ENCODE results near the gene KIAA1217. TPM values are rescaled to one million over a fixed set of nuclear protein-coding genes. Genes with fewer than 3 reads are reported as not detected.
A peak's percentile ranks its signal among the peaks of the same experiment; 100 is the strongest.
"Not testable (repeated sequence)": the region's sequence is repeated elsewhere in the genome, so short reads cannot be mapped to it uniquely, and the experiment has no call there.

The KIAA1217 gene
- total RNA-seq, 1 donor from 2014 or later = 16.2 TPM

GRCh38 chr10:24341371-24341770 lies 132.4 kb downstream of the KIAA1217 start:
- Histone ChIP-seq H3K27ac (ENCODE audit: low read depth, low read length) (peak overlapping the region; percentile 37), H3K4me3 (ENCODE audit: low read length in 3 of 3) (no peak overlapping the region), H3K27me3 (ENCODE audit: control insufficient read depth in 3 of 3, insufficient read depth in 3 of 3, low read length in 3 of 3) (no peaks in the 10 kb centered on the region), H3K9me3 (ENCODE audit: control insufficient read depth in 3 of 3, low read length in 3 of 3) (no peaks in the 10 kb centered on the region), H3K9ac (ENCODE audit: low read depth in 1 of 3, low read length in 3 of 3) (no peak overlapping the region), H3K36me3 (ENCODE audit: control insufficient read depth in 3 of 3, insufficient read depth in 3 of 3, low read length in 3 of 3) (no peaks in the 10 kb centered on the region), H3K4me1 (ENCODE audit: control insufficient read depth in 3 of 3, insufficient read depth in 3 of 3, low read length in 3 of 3) (peaks cover 19 to 28% (median 25%) of the 10 kb centered on the region in 3 donors)

- Histone ChIP-seq H3K27ac (ENCODE audit: low read depth, low read length) (peak overlapping the region; percentile 37), H3K9ac (ENCODE audit: low read depth in 1 of 3, low read length in 3 of 3) (no peak overlapping the region), H3K27me3 (ENCODE audit: control insufficient read depth in 3 of 3, insufficient read depth in 3 of 3, low read length in 3 of 3) (no peaks in the 10 kb centered on the region), H3K9me3 (ENCODE audit: control insufficient read depth in 3 of 3, low read length in 3 of 3) (no peaks in the 10 kb centered on the region), H3K4me3 (ENCODE audit: low read length in 3 of 3) (no peak overlapping the region), H3K4me1 (ENCODE audit: control insufficient read depth in 3 of 3, insufficient read depth in 3 of 3, low read length in 3 of 3) (peaks cover 19 to 28% (median 25%) of the 10 kb centered on the region in 3 donors), H3K36me3 (ENCODE audit: control insufficient read depth in 3 of 3, insufficient read depth in 3 of 3, low read length in 3 of 3) (no peaks in the 10 kb centered on the region)
Observed at GRCh38 chr10:24341897-24342296, 133.0 kb downstream of the KIAA1217 start.

DNA sequence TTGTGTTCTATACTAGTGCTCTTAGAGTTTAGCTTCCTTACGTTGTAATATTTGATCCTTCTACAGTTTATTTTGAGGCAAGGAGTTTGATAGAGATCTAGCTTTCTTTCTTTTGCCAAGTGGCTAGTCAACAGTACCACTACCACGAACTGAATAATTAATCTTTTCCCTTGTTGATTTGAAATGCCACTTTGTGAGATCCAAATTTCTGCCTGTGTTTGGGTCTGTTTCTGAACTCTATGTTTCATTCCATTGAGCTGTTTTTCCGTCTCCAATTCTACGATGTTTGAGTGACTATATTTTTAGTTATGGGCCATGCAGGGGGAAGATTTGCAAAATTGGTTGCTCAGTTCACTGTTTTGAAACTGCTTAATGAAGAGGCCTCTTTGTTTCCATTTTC lies 134.7 kb downstream of the KIAA1217 start:
- Histone ChIP-seq H3K36me3 (ENCODE audit: control insufficient read depth in 3 of 3, insufficient read depth in 3 of 3, low read length in 3 of 3) (no peaks in the 10 kb centered on the region), H3K4me1 (ENCODE audit: control insufficient read depth in 3 of 3, insufficient read depth in 3 of 3, low read length in 3 of 3) (peaks cover 20 to 23% (median 21%) of the 10 kb centered on the region in 3 donors), H3K9me3 (ENCODE audit: control insufficient read depth in 3 of 3, low read length in 3 of 3) (no peaks in the 10 kb centered on the region), H3K27me3 (ENCODE audit: control insufficient read depth in 3 of 3, insufficient read depth in 3 of 3, low read length in 3 of 3) (no peaks in the 10 kb centered on the region), H3K4me3 (ENCODE audit: low read length in 3 of 3) (no peak overlapping the region), H3K9ac (ENCODE audit: low read depth in 1 of 3, low read length in 3 of 3) (peak overlapping the region in 2 of 3 donors; percentile 20 to 40), H3K27ac (ENCODE audit: low read depth, low read length) (no peak overlapping the region)

DNA sequence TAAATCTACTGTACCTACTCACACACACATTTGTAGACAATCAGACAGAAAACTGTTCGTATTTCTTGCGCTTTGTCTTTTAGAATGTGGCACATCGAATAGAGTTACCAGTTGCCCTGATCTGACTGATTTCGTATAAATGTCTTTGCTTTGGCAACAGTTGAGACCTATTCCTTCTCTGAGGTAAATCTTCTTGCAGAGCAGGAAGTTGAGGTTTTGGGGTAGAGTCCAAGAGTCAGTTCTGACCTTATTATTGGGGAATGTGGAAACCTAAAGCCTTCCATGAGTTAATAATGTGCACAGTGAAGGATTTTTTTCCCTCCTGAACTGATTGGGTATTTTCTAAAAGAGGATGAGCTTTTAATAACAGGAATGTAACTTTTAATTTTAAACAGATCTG lies 135.3 kb downstream of the KIAA1217 start:
- no peaks in the 10 kb centered on the region for H3K36me3 ChIP-seq (ENCODE audit: control insufficient read depth in 3 of 3, insufficient read depth in 3 of 3, low read length in 3 of 3)
- no peak overlapping the region for H3K27ac ChIP-seq (ENCODE audit: low read depth, low read length)
- H3K4me3 ChIP-seq (ENCODE audit: low read length in 3 of 3) = no peak overlapping the region
- no peaks in the 10 kb centered on the region for H3K9me3 ChIP-seq (ENCODE audit: control insufficient read depth in 3 of 3, low read length in 3 of 3)
- peak overlapping the region in 1 of 3 donors; percentile 20 for H3K9ac ChIP-seq (ENCODE audit: low read depth in 1 of 3, low read length in 3 of 3)
- H3K4me1 ChIP-seq (ENCODE audit: control insufficient read depth in 3 of 3, insufficient read depth in 3 of 3, low read length in 3 of 3) = peaks cover 23 to 26% (median 25%) of the 10 kb centered on the region in 3 donors
- no peaks in the 10 kb centered on the region for H3K27me3 ChIP-seq (ENCODE audit: control insufficient read depth in 3 of 3, insufficient read depth in 3 of 3, low read length in 3 of 3)

GRCh38 chr10:24344695-24345463 lies 135.9 kb downstream of the KIAA1217 start:
- no peaks in the 10 kb centered on the region for H3K27me3 ChIP-seq (ENCODE audit: control insufficient read depth in 3 of 3, insufficient read depth in 3 of 3, low read length in 3 of 3)
- H3K9ac ChIP-seq (ENCODE audit: low read depth in 1 of 3, low read length in 3 of 3) = no peak overlapping the region
- H3K36me3 ChIP-seq (ENCODE audit: control insufficient read depth in 3 of 3, insufficient read depth in 3 of 3, low read length in 3 of 3) = no peaks in the 10 kb centered on the region
- H3K4me1 ChIP-seq (ENCODE audit: control insufficient read depth in 3 of 3, insufficient read depth in 3 of 3, low read length in 3 of 3) = peaks cover 26 to 32% (median 31%) of the 10 kb centered on the region in 3 donors
- H3K27ac ChIP-seq (ENCODE audit: low read depth, low read length) = no peak overlapping the region
- no peaks in the 10 kb centered on the region for H3K9me3 ChIP-seq (ENCODE audit: control insufficient read depth in 3 of 3, low read length in 3 of 3)
- no peak overlapping the region for H3K4me3 ChIP-seq (ENCODE audit: low read length in 3 of 3)

GRCh38 chr10:24346877-24347519 lies 138.1 kb downstream of the KIAA1217 start:
- H3K9me3 ChIP-seq (ENCODE audit: control insufficient read depth in 3 of 3, low read length in 3 of 3) = no peaks in the 10 kb centered on the region
- no peaks in the 10 kb centered on the region for H3K36me3 ChIP-seq (ENCODE audit: control insufficient read depth in 3 of 3, insufficient read depth in 3 of 3, low read length in 3 of 3)
- peaks cover 32 to 40% (median 38%) of the 10 kb centered on the region in 3 donors for H3K4me1 ChIP-seq (ENCODE audit: control insufficient read depth in 3 of 3, insufficient read depth in 3 of 3, low read length in 3 of 3)
- H3K27me3 ChIP-seq (ENCODE audit: control insufficient read depth in 3 of 3, insufficient read depth in 3 of 3, low read length in 3 of 3) = no peaks in the 10 kb centered on the region
- H3K27ac ChIP-seq (ENCODE audit: low read depth, low read length) = no peak overlapping the region
- H3K4me3 ChIP-seq (ENCODE audit: low read length in 3 of 3) = no peak overlapping the region
- no peak overlapping the region for H3K9ac ChIP-seq (ENCODE audit: low read depth in 1 of 3, low read length in 3 of 3)

- Histone ChIP-seq H3K27me3 (ENCODE audit: control insufficient read depth in 3 of 3, insufficient read depth in 3 of 3, low read length in 3 of 3) (no peaks in the 10 kb centered on the region), H3K9me3 (ENCODE audit: control insufficient read depth in 3 of 3, low read length in 3 of 3) (no peaks in the 10 kb centered on the region), H3K4me1 (ENCODE audit: control insufficient read depth in 3 of 3, insufficient read depth in 3 of 3, low read length in 3 of 3) (peaks cover 32 to 34% (median 32%) of the 10 kb centered on the region in 3 donors), H3K4me3 (ENCODE audit: low read length in 3 of 3) (no peak overlapping the region), H3K36me3 (ENCODE audit: control insufficient read depth in 3 of 3, insufficient read depth in 3 of 3, low read length in 3 of 3) (no peaks in the 10 kb centered on the region), H3K9ac (ENCODE audit: low read depth in 1 of 3, low read length in 3 of 3) (no peak overlapping the region), H3K27ac (ENCODE audit: low read depth, low read length) (peak overlapping the region; percentile 36)
Observed at GRCh38 chr10:24349379-24350001, 140.6 kb downstream of the KIAA1217 start.

DNA sequence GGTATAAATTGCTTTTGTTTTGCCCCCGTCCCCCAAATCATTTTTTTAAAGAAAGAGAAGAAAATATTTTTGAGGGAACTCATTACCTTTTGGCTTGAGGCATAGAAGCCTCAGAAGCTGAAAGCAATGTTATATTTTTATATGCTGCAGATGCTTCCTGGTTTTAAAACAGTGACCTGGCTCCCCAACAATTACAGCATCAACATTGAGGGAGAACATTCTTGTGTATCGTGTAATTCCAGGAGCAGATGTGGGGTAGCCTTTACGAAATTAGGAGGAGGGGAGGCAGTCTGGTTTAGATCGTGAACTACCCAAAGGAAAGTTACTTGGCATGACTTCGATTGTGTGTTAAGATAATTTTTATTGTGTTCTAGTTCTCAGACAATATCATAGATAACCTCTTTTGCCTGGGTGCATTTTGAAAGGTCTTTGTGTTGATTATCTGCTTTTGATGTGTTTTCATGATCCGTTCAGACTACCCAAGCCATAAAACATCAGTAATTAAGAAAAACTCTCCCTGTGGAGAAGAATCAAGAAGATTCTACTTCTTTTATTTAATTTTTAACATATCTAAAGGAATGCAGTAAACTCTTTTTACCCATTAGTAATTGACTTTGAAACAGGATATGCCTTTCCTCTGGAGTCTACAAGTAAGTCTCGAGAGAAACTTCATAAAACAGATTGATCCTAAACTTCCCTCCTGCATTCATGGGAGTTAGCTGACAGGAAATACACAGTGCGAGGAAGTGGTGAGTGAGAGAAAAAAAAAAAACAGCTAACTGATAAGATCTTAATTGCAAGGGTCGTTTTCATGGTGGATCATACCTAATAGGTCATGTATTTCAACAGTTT lies 141.4 kb downstream of the KIAA1217 start:
- Histone ChIP-seq H3K36me3 (ENCODE audit: control insufficient read depth in 3 of 3, insufficient read depth in 3 of 3, low read length in 3 of 3) (no peaks in the 10 kb centered on the region), H3K4me3 (ENCODE audit: low read length in 3 of 3) (no peak overlapping the region), H3K9me3 (ENCODE audit: control insufficient read depth in 3 of 3, low read length in 3 of 3) (no peaks in the 10 kb centered on the region), H3K27me3 (ENCODE audit: control insufficient read depth in 3 of 3, insufficient read depth in 3 of 3, low read length in 3 of 3) (no peaks in the 10 kb centered on the region), H3K9ac (ENCODE audit: low read depth in 1 of 3, low read length in 3 of 3) (no peak overlapping the region), H3K27ac (ENCODE audit: low read depth, low read length) (peak overlapping the region; percentile 36), H3K4me1 (ENCODE audit: control insufficient read depth in 3 of 3, insufficient read depth in 3 of 3, low read length in 3 of 3) (peaks cover 32 to 36% (median 33%) of the 10 kb centered on the region in 3 donors)

DNA sequence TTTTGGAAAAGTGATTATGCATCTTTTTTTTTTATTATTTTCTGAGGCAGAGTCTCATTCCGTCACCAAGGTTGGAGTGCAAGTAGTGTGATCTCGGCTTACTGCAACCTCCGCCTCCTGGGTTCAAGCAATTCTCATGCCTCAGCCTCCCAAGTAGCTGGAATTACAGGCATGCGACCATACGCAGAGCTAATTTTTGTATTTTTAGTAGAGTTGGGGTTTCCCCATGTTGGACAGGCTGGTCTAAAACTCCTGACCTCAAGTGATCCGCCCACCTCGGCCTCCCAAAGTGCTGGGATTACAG lies 141.9 kb downstream of the KIAA1217 start:
- not testable (repeated sequence) for H3K9me3 ChIP-seq (ENCODE audit: control insufficient read depth in 3 of 3, low read length in 3 of 3); H3K27ac ChIP-seq (ENCODE audit: low read depth, low read length); H3K27me3 ChIP-seq (ENCODE audit: control insufficient read depth in 3 of 3, insufficient read depth in 3 of 3, low read length in 3 of 3); H3K4me3 ChIP-seq (ENCODE audit: low read length in 3 of 3); H3K36me3 ChIP-seq (ENCODE audit: control insufficient read depth in 3 of 3, insufficient read depth in 3 of 3, low read length in 3 of 3); H3K9ac ChIP-seq (ENCODE audit: low read depth in 1 of 3, low read length in 3 of 3)
- peaks cover 32 to 36% (median 35%) of the 10 kb centered on the region in 3 donors for H3K4me1 ChIP-seq (ENCODE audit: control insufficient read depth in 3 of 3, insufficient read depth in 3 of 3, low read length in 3 of 3)

All from skeletal muscle tissue (tissue), 4 donors.